ENCODE results near the gene DPP9. TPM values are rescaled to one million over a fixed set of nuclear protein-coding genes. Genes with fewer than 3 reads are reported as not detected.
A peak's percentile ranks its signal among the peaks of the same experiment; 100 is the strongest.
"Not testable (repeated sequence)": the region's sequence is repeated elsewhere in the genome, so short reads cannot be mapped to it uniquely, and the experiment has no call there.

Gene DPP9
- total RNA-seq, 1 donor from 2014 or later = 28.0 TPM

DNA sequence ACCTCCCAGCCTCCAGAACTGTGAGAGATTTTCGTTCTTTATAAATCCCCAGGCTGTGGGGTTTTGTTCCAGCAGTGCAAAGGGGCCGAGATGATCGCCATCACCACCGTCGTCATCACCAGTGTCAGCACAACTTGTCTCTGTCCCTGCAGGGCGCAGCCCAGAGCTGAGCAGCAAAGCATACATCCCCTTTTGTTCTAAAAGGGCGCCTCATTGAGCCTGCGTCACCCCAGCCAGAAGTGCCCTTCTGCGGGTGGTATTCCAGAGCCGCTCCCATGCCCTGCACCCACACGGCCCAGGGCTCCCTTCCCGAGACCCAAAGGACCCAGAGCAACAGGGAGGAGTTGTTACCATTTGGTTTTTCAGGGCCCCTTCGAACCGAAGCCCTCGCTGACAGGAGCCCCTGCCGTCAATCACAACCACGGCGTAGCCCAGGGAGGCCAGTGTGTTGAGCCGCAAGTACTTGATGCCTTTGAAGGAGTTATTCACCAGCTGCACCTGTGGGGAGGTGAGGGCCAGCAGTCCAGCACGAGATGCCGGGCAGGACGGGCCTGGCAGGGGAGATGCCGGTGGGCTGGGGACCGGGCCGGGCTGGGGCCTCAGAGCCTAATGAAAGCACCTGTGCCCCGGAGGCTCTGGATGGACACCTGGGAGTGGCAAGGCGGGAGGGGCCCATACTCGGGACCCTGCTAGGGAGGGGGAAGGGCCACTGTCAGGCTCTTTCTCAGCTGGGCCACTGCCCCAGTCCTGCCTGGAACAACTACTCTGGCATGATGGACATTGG, 39.1 kb downstream of the DPP9 start:
- no peak for ATAC-seq

DNA sequence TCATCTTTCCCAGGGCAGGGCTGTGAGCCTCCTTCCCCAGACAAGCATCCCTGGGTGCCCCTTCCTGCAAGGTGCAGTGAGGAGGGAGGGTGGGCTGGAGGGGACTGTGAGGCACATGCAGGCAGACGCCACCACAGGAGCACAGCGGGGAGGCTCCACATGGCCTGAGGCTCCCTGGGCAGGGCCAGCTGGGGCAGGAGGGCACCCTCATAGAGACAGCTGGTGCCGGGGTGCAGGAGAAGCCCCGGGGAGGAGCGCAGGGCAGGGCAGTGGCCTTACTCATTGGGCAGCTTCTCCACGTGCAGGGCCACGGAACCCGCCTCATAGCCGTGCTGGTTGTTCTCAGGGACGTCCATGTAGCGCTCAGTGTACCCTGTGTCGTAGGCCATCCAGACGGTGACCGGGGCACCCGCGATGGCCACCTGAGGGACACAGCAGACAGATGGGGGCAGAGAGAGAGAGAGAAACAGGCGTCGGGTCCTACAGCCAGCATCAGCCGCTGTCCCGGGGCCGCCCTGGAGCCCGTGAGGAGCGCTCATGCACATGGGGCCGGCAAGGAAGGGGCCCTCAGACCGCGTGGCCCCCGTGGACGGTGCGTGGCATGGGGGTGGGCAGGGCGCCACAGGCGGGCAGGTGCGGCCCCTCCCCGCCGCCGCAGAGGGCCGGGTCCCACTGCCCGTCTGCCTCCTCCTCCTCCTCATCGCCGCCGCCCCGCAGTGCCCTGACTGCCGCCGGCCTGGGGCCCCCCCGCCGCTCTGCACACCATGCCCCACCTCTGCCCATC, 41.0 kb downstream of the DPP9 start:
- peak; percentile 4 for ATAC-seq

DNA sequence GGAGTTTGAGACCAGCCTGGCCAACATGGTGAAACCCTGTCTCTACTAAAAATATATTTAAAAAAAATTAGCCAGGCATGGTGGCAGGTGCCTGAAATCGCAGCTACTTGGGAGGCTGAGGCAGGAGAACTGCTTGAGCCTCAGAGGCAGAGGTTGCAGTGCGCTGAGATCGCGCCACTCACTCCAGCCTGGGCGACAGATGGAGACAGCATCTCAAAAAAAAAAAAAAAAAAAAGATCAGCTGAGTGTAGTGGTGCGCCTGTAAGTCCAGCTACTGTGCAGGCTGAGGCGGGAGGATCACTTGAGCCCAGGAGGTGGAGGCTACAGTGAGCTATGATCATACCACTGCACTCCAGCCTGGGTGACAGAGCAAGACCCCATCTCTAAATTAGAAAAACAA, 43.6 kb downstream of the DPP9 start:
- ATAC-seq = not testable (repeated sequence)

DNA sequence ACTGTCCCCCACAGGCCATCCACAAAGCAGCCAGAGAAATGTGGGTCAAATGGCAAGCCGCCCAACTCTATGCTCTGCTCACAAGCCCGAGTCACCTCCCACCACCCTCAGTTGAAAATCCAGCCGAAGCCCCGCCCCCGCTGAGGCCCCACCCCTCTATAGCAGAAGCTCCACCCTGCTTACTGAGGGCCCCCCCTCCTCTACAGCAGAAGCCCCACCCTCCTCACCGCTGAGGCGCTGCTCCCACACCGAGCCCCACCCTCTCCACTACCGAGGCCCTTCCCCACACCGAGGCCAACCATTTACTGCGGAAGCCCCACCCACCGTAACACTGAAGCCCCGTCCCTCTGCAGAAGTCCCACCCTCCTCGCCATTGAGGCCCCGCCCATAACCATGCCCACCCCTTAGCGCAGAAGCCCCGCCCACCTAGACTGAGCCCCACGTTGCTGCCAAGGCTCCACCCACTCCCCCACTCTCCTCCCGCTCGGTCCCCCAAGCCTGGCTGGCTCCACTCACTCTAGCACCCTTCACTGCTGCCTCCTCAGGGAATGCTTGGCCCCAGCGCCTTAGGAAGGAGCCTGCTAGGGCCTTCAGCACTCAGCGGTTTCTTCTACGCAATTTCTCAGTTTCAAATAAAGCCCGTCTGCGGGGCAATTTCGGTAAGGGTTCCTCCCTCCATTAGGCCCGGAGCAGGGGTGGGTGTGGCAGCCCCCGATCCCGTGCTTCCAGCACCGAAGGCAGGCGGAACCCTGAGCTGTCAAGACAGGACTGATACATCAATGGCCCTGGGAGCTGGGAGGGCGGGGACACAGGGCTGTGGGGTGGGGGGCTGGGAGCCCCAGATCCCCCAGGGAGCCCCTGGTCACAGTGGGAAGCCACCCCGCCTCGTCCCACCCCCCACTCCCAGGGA, 44.5 kb downstream of the DPP9 start:
- peak; percentile 10 for ATAC-seq

DNA sequence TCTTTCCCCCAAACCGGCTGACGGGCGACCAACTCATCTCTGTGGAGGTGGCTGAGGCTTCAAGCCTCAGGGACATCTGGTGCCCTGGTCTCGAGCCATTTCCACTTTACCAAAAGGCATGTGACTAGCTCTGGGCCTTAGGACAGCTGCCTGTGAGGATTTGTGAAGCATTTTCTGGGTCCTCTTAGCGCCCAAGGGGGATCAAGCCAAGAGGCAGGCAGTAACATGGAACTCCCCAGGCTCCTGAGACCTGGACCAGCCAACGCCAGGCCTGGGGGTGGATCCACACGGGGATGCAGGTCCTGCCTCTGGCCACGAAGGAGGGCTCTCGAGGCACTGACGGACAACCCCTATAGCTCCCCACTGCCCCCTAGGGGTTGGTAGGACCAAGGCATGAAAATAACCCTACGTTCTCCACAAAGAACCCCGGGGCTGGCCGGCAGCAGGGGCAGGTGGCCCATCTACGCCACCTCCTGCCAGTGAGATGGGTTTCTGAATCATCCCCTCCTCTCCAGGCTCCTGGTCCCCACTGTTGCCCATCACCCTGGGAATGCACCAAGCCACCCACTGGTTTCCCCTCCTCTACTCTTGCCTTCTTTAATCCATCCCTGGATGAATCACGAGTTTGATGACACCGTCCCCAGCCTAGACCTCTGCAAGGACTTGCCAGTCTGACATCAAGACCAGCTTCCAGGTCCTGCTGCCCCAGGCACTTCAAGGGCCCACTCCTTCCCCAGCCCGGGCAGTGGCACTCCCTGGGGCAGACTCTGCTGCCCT, 46.5 kb downstream of the DPP9 start:
- ATAC-seq = peak; percentile 48

DNA sequence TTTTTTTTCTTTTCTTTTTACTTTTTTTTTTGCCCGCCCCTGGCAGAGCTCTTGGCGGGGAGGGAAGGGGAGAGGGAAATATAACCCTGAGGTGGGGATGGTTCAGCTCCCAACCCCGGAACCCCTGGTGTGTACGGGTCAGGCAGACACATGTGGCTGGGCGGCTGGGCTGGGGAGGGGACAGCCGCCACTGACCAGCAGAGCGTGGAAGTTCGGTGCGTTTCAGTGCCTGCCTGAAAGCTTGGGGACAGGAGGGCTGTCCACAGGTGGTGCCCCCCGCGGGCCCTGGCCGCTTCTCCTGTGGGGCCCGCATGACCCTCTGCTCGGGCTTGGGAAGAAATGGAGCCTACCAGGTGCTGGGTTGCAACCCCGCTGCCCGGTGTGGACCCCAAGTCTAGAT, 48.3 kb downstream of the DPP9 start:
- no peak for ATAC-seq

DNA sequence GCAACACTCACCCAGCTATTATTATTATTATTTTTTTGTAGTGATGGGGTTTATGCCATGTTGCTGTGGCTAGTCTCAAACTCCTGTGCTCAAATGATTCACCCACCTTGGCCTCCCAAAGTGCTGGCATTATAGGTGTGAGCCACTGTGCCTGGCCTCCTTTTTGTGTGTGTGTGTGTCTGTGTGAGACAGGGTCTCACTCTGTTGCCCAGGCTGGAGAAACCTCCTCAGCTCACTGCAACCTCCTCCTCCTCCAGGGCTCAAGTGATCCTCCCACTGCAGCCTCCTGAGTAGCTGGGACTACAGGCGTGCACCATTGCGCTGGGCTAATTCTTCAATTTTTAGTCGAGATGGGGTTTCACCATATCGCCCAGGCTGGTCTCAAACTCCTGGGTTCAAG, 49.9 kb downstream of the DPP9 start:
- ATAC-seq = no peak

DNA sequence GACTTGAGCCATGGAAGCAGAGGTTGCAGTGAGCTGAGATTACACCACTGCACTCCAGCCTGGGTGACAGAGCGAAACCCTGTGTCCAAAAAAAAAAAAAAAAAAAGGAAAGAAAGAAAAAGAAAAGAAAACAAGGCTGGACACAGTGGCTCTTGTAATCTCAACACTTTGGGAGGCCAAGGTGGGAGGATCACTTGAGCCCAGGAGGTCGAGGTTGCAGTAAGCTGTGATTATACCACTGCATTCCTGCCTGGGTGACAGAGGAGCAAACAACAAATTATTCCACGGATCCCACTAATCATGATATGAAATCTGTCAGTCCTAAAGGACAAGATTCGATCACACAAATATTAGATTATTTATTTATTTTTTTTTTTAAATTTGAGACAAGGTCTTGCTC, 50.4 kb downstream of the DPP9 start:
- no peak for ATAC-seq

DNA sequence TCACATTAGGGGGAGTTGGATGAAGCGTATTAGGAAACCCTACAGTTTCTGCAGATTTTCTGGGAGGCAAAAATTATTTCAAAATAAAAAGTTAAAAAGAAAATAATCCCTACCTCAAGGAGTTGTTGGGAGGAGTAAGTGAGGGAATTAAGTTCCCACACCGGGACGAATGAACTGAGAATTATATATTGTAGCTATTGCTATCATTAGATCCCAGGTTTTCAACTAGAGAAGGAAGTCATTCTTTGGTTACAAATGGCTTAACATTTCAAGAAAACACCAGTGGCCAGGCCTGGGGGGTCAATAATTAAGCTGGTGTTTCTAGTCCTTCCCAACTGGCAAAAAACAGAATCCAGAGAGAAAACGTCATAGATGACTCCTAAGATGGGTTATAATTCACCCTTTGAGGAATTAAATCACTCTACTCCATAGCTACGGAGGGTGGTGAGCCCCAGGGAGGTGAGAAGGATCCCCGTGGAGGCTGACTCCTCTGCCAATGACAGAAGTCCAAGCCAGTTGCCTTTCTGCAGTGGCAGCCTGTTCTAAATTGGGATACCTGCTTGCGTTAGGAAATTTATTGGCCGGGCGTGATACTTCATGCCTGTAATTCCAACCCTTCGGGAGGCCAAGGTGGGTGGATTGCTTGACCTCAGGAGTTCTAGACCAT, 52.3 kb downstream of the DPP9 start:
- no peak for ATAC-seq

DNA sequence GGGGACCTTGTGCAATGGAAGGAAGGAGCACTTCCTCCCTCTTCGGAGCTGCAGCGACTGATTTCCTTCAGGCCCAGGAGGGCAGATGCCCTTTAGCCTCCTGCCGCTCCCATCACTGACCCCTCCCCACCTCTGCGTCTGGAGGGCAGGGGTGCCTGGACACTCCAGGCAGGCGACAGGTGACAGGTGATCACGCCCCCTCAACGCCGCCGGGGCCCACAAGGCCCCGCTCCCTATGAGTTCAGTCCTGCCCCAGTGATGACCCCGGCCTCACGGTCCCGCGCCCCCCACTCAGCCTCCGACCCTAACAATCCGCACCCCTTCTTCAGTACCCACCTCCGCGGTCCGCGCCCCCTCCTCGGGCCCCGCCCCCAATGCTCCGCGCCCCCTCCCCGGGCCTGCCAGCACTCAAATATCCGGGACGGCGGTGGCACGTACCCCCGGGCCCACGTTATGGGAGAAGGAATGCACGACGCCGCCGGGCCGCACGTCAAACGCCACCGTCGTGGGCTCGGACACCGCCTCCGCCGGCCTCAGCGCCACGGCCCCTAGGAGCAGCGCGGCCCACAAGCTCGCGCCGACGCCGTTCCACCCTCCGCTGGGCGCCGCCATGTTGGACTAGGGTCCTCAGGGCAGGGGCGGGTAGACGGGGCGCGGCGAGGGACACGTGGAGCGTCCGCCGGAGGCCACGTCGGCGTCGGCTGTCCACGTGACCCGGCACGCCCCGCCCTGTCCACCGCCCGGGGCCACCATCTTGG, 53.7 kb downstream of the DPP9 start, which contains the start of gene MYDGF:
Gene MYDGF, minus strand, starts transcription at position 620 of the 758 bp plus-strand sequence. Its CDS starts 8 bp downstream, at position 612.
- peak; percentile 96 for ATAC-seq

DNA sequence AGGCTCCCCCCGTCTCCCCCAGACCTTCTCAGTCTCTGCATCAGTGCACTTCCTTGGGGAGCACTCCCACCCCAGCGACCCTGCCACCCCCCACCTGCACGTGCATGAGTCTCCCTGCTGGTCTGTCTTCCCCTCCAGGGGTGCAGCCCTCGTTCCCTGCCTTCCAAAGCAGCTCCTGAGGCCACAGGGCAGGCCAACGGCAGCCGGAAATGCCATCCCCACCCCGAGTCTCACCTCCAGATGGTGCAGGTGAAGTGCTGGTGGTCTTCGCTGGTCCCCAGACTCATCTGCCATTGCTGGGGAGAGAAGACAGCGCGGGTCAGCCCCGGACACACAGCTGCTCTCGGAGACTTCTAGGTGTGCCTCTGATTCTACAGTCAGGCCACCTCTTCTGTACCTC, 59.0 kb downstream of the DPP9 start:
- no peak for ATAC-seq

DNA sequence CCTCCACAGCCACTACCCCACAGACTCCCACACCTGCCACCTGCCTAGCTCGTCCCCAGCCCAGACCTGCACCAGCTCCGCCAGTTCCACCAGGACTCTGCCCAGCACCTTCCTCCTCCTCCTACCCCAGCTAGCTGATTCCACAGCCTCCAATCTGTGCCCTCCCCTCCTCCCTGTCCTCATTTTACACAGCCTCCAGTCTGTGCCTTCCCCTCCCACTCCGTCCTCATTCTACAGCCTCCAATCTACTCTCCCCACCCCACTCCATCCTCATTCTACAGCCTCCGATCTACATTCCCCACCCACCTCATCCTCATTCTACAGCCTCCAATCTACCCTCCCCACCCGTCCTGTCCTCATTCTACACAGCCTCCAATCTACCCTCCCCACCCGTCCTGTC, 60.8 kb downstream of the DPP9 start:
- ATAC-seq = peak; percentile 5

DNA sequence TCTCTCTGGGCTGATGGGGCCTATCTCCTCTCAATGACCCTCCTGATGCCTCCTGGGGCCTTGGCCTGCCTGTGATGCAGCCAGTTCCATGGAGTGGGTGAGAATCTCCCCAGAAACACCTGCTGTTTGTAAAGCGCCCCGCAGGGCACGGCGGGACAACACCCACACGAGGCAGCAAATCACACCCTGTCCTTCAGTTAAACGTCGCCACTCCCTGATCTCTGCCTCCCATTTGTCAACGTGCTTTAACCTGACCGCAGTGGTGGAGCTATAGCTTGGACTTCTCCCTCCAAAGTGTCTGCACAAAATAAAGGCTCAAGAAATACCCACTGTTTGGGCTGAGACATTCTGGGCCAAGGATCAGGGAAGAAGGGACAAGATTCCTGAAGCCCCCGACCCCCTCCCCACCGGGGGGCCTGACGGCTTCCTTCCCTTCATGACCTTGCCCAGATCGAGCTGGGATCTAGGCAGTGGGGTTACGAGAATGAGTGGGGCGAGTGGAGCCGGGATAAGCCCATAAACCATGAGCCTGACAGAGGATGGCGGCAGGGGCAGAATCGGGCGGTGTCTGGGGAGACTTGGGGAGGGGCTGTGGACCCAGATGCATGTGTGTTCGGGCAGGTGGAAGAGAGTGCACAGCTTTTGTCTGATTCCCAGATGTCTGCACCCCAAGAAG, 61.5 kb downstream of the DPP9 start:
- ATAC-seq = no peak

DNA sequence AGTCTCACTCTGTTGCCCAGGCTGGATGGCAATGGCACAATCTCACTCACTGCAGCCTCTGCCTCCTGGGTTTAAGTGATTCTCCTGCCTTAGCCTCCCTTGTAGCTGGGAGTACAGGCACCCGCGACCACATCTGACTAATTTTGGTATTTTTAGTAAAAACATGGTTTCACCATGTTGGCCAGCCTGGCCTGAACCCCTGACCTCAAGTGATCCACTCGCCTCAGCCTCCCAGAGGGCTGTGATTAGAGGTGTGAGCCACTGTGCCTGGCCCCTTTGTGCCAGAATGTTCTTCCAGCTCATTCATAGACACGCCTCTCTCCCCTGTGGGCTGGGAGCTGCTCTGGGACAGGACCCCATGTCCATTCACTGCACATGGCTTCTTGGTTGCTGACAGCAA, 62.6 kb downstream of the DPP9 start:
- ATAC-seq = no peak

DNA sequence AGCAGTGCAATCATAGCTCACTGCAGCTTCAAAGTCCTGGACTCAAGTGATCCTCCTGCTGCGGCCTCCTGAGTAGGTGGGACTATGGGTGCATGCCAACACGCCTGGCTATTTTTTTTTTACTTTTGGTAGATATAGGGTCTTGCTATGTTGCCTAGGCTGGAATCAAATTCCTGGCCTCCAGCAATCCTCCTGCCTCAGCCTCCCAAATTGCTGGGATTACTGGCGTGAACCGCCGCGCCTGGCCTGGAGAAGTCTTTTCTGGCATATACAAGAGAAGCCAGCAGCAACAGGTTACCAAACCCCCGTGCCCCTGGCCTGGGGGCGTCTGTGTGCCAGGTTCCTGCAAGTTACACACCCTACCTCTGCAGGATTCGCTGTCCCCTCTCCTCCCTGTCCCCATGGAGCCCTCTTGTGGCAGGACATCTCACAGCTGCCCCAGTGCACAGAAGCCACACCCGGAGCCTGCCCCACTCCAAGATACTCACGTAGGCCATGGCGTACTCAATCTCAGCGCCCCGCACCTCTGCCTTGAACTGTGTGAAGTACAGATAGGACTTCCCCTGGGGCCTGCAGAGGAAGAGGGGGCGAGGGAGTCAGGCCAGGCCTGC, 63.4 kb downstream of the DPP9 start:
- ATAC-seq = peak; percentile 48

DNA sequence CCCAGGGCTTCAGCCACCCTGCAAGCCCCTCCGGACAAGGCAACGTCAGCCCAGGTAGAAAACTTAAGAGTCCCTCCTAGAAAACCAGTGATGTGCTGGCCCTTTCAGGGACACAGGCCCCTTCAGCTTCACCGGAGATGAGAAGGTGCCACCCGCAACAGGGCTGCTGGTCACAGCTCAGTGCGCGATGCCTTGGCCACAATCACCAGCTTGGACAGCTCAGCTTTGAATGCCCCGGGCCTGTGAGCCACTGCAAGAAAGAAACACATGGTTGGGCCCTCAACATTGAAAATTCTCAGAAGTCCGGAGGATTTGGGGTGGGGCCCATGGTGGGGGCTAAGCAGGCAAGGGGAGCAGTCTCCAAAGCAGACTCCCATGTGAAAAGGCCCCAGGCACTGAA, 65.8 kb downstream of the DPP9 start:
- no peak for ATAC-seq

DNA sequence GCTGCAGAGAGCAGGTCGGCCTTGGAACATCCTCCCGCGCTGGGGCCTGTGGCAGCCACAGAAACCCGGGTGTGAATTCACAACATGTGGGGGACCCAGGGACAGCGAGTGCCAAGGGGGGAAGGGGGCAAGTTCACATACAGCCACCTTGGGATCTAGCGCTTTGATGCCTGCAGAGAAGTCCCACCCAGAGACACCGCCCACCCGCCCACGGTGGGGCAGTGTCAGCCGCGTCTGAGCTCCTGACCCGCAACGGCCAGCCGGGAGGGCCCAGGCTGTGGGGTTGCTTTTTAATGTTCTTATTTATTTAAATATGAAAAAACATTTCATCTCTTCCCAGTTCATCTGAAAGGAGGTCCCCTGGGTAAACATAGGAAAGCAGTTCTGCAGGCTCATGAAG, 66.4 kb downstream of the DPP9 start:
- ATAC-seq = no peak

DNA sequence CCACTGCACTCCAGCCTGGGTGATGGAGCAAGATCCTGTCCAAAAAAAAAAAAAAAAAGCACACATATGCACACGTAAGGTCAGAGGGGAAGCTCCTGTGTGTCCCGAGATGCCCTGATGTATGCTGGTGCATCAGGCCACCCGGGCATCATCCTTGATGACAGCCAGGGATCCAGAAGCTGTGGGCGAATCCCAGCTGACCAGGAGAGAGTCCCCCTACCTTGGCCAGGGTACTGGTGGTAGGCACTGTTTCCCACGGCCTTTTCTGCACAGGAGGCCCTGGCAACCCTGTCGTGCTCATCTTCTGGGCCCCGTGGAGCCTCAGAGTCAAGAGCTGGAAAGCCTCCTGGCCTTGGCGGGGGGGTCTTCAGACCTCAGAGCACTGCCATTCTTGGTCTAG, 67.5 kb downstream of the DPP9 start:
- ATAC-seq = no peak
